Muscle of arm (tissue), 12 donors: ENCODE data around the gene IGF2. TPM values are rescaled to one million over a fixed set of nuclear protein-coding genes. Genes with fewer than 3 reads are reported as not detected.
"Not testable (repeated sequence)": the region's sequence is repeated elsewhere in the genome, so short reads cannot be mapped to it uniquely, and the experiment has no call there.

Experiments used
- DNase-seq: peaks from one replicate; pipeline ENCODE4 v3.0.0-alpha.2; 2013
- polyA plus RNA-seq, 12 donors: library from polyadenylated mRNA; unstranded; fragments of 120-200 nt; gene quantifications; one replicate each; pipeline ENCODE4 v1.2.1, GENCODE V29; 2013; ENCODE audit not compliant: insufficient read length in 12 of 12

IGF2 gene
- polyA plus RNA-seq, 12 donors = 2,801 to 25,201 (median 3,863) TPM

- no peak for DNase-seq
These were observed 11.6 kb downstream of the IGF2 start for GRCh38 chr11:2127482-2128129.

GRCh38 chr11:2126520-2127085 lies 12.6 kb downstream of the IGF2 start:
- DNase-seq = no peak

- not testable (repeated sequence) for DNase-seq
These were observed 14.3 kb downstream of the IGF2 start for GRCh38 chr11:2124736-2125484.

- no peak for DNase-seq
These were observed 15.6 kb downstream of the IGF2 start for GRCh38 chr11:2123628-2123960.

GRCh38 chr11:2122907-2123627 lies 16.1 kb downstream of the IGF2 start:
- DNase-seq = no peak

GRCh38 chr11:2122222-2122906 lies 16.8 kb downstream of the IGF2 start:
- DNase-seq = no peak

GRCh38 chr11:2121227-2122130 lies 17.7 kb downstream of the IGF2 start:
- no peak for DNase-seq

- no peak for DNase-seq
These were observed 18.7 kb downstream of the IGF2 start for GRCh38 chr11:2120359-2121100.

GRCh38 chr11:2118677-2119076 lies 20.5 kb downstream of the IGF2 start:
- no peak for DNase-seq

- no peak for DNase-seq
These were observed 22.5 kb downstream of the IGF2 start for GRCh38 chr11:2116680-2117079.

- no peak for DNase-seq
These were observed 23.9 kb downstream of the IGF2 start for GRCh38 chr11:2115308-2115707.

- no peak for DNase-seq
These were observed 24.6 kb downstream of the IGF2 start for GRCh38 chr11:2114430-2115241.

GRCh38 chr11:2113776-2114175 lies 25.4 kb downstream of the IGF2 start:
- no peak for DNase-seq

- DNase-seq = no peak
These were observed 28.7 kb downstream of the IGF2 start for GRCh38 chr11:2110521-2110920.

- DNase-seq = no peak
These were observed 29.6 kb downstream of the IGF2 start for GRCh38 chr11:2109541-2110019.

- DNase-seq = no peak
These were observed 30.3 kb downstream of the IGF2 start for GRCh38 chr11:2108675-2109491.

GRCh38 chr11:2107941-2108630 lies 31.1 kb downstream of the IGF2 start:
- no peak for DNase-seq

GRCh38 chr11:2107521-2107920 lies 31.7 kb downstream of the IGF2 start:
- no peak for DNase-seq
